ENCODE data around the gene LETM1. TPM values are rescaled to one million over a fixed set of nuclear protein-coding genes. Genes with fewer than 3 reads are reported as not detected.

LETM1 gene
- total RNA-seq, 1 donor from 2014 or later, result 70.2 TPM

- DNase-seq (ENCODE audit: low read depth in 2 of 2), result no peak
Observed at GRCh38 chr4:1764670-1765069, 91.3 kb downstream of the LETM1 start.

- peak; percentile 18 to 62 for DNase-seq (ENCODE audit: low read depth in 2 of 2)
Observed at GRCh38 chr4:1763550-1764080, 92.3 kb downstream of the LETM1 start.

GRCh38 chr4:1763070-1763549 lies 92.8 kb downstream of the LETM1 start:
- DNase-seq (ENCODE audit: low read depth in 2 of 2), result no peak

- no peak for DNase-seq (ENCODE audit: low read depth in 2 of 2)
Observed at GRCh38 chr4:1762264-1763010, 93.5 kb downstream of the LETM1 start.

Other genes with a start within 250 kb of the LETM1 start
- gene FAM53A, start 171.8 kb downstream of the LETM1 start, total RNA-seq, result 1.1 and 1.4 TPM in 2 replicates
- gene SLBP, start 143.8 kb downstream of the LETM1 start, total RNA-seq, result 46.0 and 49.4 TPM in 2 replicates
- gene TMEM129, start 134.8 kb downstream of the LETM1 start, total RNA-seq, result 17.9 and 30.8 TPM in 2 replicates
- 4.4 and 10.2 TPM in 2 replicates for gene TACC3, start 134.6 kb downstream of the LETM1 start, total RNA-seq
- 0.79 and 1.3 TPM in 2 replicates for gene FGFR3, start 62.9 kb downstream of the LETM1 start, total RNA-seq
- 29.9 and 32.7 TPM in 2 replicates for gene NSD2, start 15.2 kb upstream of the LETM1 start, total RNA-seq
- gene NELFA, start 152.8 kb upstream of the LETM1 start, total RNA-seq, result 8.5 and 10.3 TPM in 2 replicates
- under 0.01 TPM in 2 replicates for gene NAT8L, start 203.2 kb upstream of the LETM1 start, total RNA-seq

Data from lung microvascular endothelial cell (primary cell).